WI38 (cell line): ENCODE measurements around the gene QSOX2.

Experiments
- H3K4me3 ChIP-seq: 2 replicates; pipeline ENCODE4 v1.5.1; 2011; ENCODE audit warnings: low read depth, mild to moderate bottlenecking, control low read depth, low read length
- TF ChIP-seq, protein P1 (sequence below): IDR thresholded peaks from 2 replicates; pipeline ENCODE4 v1.5.1; 2012; ENCODE audit warnings: low read depth, mild to moderate bottlenecking, control low read depth, low read length

QSOX2 gene

DNA sequence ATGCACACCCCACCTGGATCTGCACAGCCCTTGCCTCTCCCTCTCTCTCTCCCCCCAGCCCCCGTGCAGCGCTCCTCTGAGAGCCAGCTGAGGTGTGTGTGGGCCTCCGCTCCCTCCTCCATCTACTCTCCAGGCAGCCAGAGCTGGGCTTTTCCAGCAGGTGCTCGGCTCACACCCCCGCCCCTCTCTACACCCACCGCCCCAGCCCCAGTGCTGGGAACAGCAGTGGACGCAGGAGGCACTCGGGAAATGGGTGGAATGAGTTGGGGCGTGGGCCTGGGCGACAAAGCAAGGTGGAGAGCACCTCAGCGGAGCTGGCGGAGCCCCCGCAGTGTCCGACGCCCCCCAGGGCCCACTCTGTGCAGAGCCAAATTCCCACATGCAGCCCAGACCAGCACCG lies 27.3 kb downstream of the QSOX2 start:
- TF ChIP-seq, protein P1, sequence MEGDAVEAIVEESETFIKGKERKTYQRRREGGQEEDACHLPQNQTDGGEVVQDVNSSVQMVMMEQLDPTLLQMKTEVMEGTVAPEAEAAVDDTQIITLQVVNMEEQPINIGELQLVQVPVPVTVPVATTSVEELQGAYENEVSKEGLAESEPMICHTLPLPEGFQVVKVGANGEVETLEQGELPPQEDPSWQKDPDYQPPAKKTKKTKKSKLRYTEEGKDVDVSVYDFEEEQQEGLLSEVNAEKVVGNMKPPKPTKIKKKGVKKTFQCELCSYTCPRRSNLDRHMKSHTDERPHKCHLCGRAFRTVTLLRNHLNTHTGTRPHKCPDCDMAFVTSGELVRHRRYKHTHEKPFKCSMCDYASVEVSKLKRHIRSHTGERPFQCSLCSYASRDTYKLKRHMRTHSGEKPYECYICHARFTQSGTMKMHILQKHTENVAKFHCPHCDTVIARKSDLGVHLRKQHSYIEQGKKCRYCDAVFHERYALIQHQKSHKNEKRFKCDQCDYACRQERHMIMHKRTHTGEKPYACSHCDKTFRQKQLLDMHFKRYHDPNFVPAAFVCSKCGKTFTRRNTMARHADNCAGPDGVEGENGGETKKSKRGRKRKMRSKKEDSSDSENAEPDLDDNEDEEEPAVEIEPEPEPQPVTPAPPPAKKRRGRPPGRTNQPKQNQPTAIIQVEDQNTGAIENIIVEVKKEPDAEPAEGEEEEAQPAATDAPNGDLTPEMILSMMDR = no peak
- no peak overlapping the region for H3K4me3 ChIP-seq

DNA sequence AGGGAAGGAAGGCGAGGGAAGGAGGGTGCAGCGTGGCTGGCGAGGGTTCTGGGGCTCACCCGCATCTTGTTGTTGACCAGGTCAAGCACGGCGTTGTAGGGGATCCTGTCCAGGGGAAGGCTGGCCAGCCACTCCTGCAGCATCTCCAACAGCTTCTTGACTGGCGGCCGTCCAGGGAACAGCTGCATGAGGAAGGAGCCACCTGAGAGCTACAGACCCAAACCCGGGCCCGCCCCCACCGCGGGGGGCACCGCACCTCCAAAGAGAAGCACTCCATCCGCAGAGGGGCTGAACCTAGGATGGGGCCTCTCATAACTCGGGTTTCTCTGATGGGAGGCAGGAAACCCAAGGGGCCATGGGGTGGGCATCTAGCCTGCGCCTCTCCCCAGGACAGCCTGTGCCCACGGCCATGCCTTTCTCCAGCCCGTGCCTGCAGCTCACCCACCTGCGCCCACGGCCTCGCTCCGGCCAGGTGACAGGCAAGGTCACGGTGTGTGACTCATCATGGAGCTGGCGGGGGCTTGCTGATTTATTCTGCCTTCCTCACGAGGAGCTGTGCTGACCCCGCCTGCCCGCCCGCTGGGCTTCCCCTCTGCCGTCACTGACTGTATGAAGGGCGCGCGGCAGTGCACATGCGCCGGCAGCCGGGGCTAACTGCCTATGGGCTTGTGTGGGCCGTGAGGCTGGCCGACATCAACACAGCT lies 28.9 kb downstream of the QSOX2 start:
- TF ChIP-seq, protein P1 = no peak
- no peak overlapping the region for H3K4me3 ChIP-seq

DNA sequence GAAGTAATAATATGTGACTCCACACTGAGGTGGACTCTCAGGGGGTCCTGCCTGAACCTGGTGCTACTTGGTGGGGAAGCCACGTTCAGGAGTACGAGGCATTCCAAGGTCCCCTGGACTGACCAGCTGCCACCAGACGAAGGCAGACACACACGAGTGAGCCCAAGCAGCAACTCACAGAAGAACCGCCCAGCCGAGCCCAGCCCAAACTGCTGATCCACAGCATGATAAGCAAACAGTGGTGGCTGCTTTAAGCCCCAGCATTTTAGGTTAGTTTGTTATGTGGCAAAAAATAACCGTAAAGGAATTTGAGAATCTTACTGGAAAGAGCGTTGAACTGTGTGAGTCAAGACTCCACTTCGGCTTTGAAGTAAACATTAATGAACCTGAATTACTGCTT lies 31.9 kb downstream of the QSOX2 start:
- TF ChIP-seq, protein P1 = no peak
- H3K4me3 ChIP-seq = no peak overlapping the region

DNA sequence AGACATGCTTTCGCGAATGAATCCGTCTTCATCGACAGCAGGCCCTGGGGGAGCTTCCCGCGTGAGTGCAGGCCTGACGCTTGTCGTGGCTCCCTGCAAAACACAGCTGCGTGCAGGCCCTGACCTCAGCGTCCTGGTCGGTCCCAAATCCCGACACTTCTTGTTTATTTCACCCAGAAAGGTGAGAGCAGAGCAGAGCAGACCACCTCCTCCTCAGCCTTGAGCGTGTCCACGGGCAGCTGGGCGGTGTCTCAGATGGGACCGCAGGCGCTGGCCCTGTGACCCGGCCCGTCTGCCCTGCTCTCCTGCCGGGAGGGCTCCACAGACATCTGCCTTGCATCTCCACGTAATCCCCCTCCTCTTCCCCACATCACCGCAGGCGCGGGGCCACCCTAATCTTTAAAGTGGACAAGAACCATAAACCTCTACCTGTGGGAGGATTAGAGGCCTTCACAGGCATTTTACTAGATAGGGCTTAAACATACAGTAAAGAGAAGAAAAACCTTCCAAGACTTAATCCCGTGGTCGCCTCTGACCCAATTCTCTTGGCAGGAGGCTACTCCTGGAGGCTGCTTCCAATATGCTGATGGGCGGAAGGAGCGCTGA lies 33.2 kb downstream of the QSOX2 start:
- TF ChIP-seq, protein P1 = no peak
- no peak overlapping the region for H3K4me3 ChIP-seq

DNA sequence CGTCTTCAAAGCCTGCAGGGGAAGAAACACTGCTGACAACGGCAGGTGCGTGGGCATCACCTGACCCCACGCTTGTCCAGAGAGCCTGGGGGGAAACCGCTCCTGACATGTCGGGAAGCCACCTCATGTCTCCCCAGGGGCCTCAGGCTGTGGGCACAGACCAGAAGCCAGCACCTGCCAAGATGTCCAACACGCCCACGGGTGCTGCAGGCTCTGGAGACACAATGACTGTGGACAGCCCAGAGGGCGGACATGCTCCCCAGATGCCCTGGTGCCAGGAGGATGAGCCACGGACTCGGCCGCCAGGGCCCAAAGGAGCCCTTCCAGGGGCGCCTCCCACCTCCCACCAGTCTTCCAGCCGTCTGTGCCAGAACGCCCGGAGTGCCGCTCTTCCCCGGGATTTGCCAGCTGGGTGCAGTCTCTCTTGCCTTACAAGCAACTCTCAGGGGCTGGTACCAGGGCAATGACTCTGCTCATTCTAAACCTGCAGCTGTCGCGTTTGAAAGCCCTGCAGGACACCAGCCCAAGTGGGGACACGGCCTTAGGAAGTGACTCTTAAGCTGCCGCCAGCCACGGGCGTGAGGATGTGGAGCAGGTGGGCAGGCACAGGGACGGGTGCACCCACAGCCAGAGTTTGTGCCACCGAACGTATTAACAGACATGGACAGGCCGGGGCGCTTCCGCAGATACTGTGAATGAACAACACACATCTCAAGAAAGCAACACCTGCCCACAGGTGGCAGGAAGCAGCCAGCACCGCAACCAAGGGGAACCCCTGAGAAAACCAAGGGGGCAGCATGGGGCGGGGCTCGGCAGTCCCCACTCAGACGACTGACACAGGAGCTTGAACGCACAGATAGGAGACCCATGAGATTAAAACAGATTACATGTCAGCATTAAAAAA lies 33.9 kb downstream of the QSOX2 start:
- H3K4me3 ChIP-seq = no peak overlapping the region
- TF ChIP-seq, protein P1 = no peak

DNA sequence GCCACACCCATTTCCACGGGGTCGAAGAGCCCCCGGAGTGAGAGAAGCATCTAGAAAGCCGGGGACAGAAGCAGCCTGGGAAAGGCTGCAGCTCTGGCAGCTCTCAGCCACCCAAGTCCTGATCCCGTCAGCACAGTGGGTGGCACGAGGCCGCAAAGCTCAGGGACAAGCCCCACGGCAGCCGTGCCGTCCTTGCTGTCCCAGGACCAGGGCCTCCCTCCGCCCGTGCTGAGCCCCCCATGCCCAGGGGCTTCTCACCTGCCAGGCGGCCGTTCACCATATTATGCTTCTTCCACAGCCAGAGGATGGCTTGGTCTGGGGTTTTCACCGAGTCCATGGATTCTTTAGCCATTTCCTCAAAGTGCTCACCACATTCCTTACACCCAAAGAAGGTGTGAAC lies 34.6 kb downstream of the QSOX2 start:
- no peak overlapping the region for H3K4me3 ChIP-seq

More for the DNA sequence above, 34.6 kb downstream of the QSOX2 start:
- TF ChIP-seq, protein P1 = no peak
